ENCODE measurements around the gene NEK10. TPM values are rescaled to one million over a fixed set of nuclear protein-coding genes. Genes with fewer than 3 reads are reported as not detected.

The NEK10 gene
- polyA plus RNA-seq, 2 of the 4 experiments (the other 2 are of a cell fraction) = 1.7 to 2.9 TPM

GRCh38 chr3:27201492-27201891 is 167.7 kb downstream of the NEK10 start:
- no peak for TF ChIP-seq CHD4 (IDR thresholded peaks at IDR 0.05; ENCODE audit: borderline replicate concordance)
- no peak for TF ChIP-seq EHMT2 (IDR thresholded peaks at IDR 0.05; ENCODE audit: low read depth)
- TF ChIP-seq FOSB (CRISPR knock-in tag; IDR thresholded peaks at IDR 0.05) = no peak
- no peak for TF ChIP-seq RCOR1 (IDR thresholded peaks at IDR 0.05; ENCODE audit: low read depth, low read length)
- TF ChIP-seq CBX8 (IDR thresholded peaks at IDR 0.05) = no peak
- TF ChIP-seq NFE2L2 (conservative IDR thresholded peaks at IDR 0.05; ENCODE audit: low read length) = no peak
- no peak for TF ChIP-seq KDM1A (IDR thresholded peaks at IDR 0.05; ENCODE audit: low read depth)
- no peak for TF ChIP-seq HDAC2 (IDR thresholded peaks at IDR 0.05)
- ChIA-PET POLR2A (no interaction called here), CTCF (no interaction called here)
- FAIRE-seq (no peak), DNase-seq (ENCODE audit: low read depth in 1 of 2, low spot score in 1 of 2) (no peak), ATAC-seq (no peak)
- no peak overlapping the region for H3K27ac ChIP-seq
- H3K4me2 ChIP-seq = peak overlapping the region; percentile 23
- H3K4me1 ChIP-seq = peaks cover 17% of the 10 kb centered on the region
- H3K4me3 ChIP-seq = no peak overlapping the region
- no peaks in the 10 kb centered on the region; the same call in 2 of the 3 replicates for H3K9me3 ChIP-seq
- WGBS (ENCODE audit: missing lambda C conversion rate) = 25% methylated on average over 5 of the region's 5 CpGs

- H3K4me3 ChIP-seq = no peak overlapping the region
- ChIA-PET CTCF (no interaction called here), POLR2A (no interaction called here)
- H3K27ac ChIP-seq = 0 out of 6 replicates have a peak overlapping the region, but pooled peaks have one; percentile 3 to 42
- 21% methylated on average over 2 of the region's 2 CpGs for WGBS (ENCODE audit: missing lambda C conversion rate)
- FAIRE-seq (no peak), DNase-seq (ENCODE audit: low read depth in 1 of 2, low spot score in 1 of 2) (peak in 1 of 2 experiments; percentile 43), ATAC-seq (peak; percentile 57 to 74)
- H3K4me2 ChIP-seq = peak overlapping the region; percentile 23
- H3K9me3 ChIP-seq = no peaks in the 10 kb centered on the region; the same call in 2 of the 3 replicates
- TF ChIP-seq HMGXB4 (CRISPR knock-in tag; IDR thresholded peaks at IDR 0.05; ENCODE audit: borderline replicate concordance) (no peak), CEBPB (IDR thresholded peaks at IDR 0.05) (0 out of 4 replicates have a peak, but pooled peaks of 1 of the 2 experiments have one; percentile 15)
- H3K4me1 ChIP-seq = peaks cover 20% of the 10 kb centered on the region
These were observed 168.3 kb downstream of the NEK10 start for GRCh38 chr3:27200721-27201489.

GRCh38 chr3:27194861-27195483 is 174.2 kb downstream of the NEK10 start:
- WGBS (ENCODE audit: missing lambda C conversion rate) = 2% methylated on average over 1 of the region's 1 CpG
- peak overlapping the region; percentile 58 for H3K4me2 ChIP-seq
- no peak overlapping the region for H3K4me3 ChIP-seq
- ATAC-seq (peak in 1 of 2 experiments; percentile 22; a peak in 1 of 6 replicates), DNase-seq (ENCODE audit: low read depth in 1 of 2, low spot score in 1 of 2) (no peak), FAIRE-seq (no peak)
- POLR2A ChIA-PET = no interaction called here
- H3K27ac ChIP-seq = peak overlapping the region; percentile 66 to 76
- H3K9me3 ChIP-seq = no peaks in the 10 kb centered on the region; the same call in 2 of the 3 replicates
- CTCF ChIA-PET = interaction anchor here (1.0 kb wide), 1 partner anchor 528 kb away, joined by 3 read pairs; no protein-coding TSS in a partner anchor
- 0 out of 2 replicates have a peak, but pooled peaks have one; percentile 8 for TF ChIP-seq NFE2L2 (conservative IDR thresholded peaks at IDR 0.05; ENCODE audit: low read length)
- TF ChIP-seq CHD2 (IDR thresholded peaks at IDR 0.05; ENCODE audit: low read length, partially characterized antibody) = no peak
- no peak for TF ChIP-seq RFX5 (IDR thresholded peaks at IDR 0.05)
- TF ChIP-seq MAFK (IDR thresholded peaks at IDR 0.05; ENCODE audit: partially characterized antibody) = peak; percentile 66
- H3K4me1 ChIP-seq = peaks cover 19% of the 10 kb centered on the region

- ChIA-PET POLR2A (no interaction called here), CTCF (interaction anchor here (0.7 kb wide), 1 partner anchor 17 kb away, joined by 3 read pairs; no protein-coding TSS in a partner anchor)
- WGBS (ENCODE audit: missing lambda C conversion rate) = 57% methylated on average over 2 of the region's 2 CpGs
- Histone ChIP-seq H3K4me3 (no peak overlapping the region), H3K27ac (peak overlapping the region in 1 of 2 experiments; percentile 76; a peak in 2 of 6 replicates), H3K4me1 (peaks cover 19% of the 10 kb centered on the region), H3K9me3 (no peaks in the 10 kb centered on the region; the same call in 2 of the 3 replicates), H3K4me2 (peak overlapping the region; percentile 58; the same call in 2 of the 3 replicates)
- FAIRE-seq (no peak), DNase-seq (ENCODE audit: low read depth in 1 of 2, low spot score in 1 of 2) (no peak), ATAC-seq (no peak)
- TF ChIP-seq POLR2A (IDR thresholded peaks at IDR 0.05; ENCODE audit: low read length) = no peak
- no peak for TF ChIP-seq NFE2L2 (conservative IDR thresholded peaks at IDR 0.05; ENCODE audit: low read length)
- no peak for TF ChIP-seq TP53 (CRISPR knock-in tag; IDR thresholded peaks at IDR 0.05)
- TF ChIP-seq FOXS1 (CRISPR knock-in tag; IDR thresholded peaks at IDR 0.05) = no peak
- no peak for TF ChIP-seq GATA3 (IDR thresholded peaks at IDR 0.05; ENCODE audit: borderline replicate concordance)
- TF ChIP-seq ATOH8 (CRISPR knock-in tag; IDR thresholded peaks at IDR 0.05; ENCODE audit: low read depth) = no peak
- TF ChIP-seq REST (IDR thresholded peaks at IDR 0.05) = no peak
- no peak for TF ChIP-seq USF2 (IDR thresholded peaks at IDR 0.05)
- TF ChIP-seq RNF2 (IDR thresholded peaks at IDR 0.05; ENCODE audit: borderline replicate concordance, low read depth) = no peak
These were observed 176.1 kb downstream of the NEK10 start for GRCh38 chr3:27193056-27193455.

All from A549 (cell line).